Measurements from ENCODE around the gene AP3S2. TPM values are rescaled to one million over a fixed set of nuclear protein-coding genes. Genes with fewer than 3 reads are reported as not detected.

AP3S2 gene
- total RNA-seq, 1 experiment from 2014 or later: 23.3 TPM

- TF ChIP-seq REST (IDR thresholded peaks at IDR 0.05; ENCODE audit: low read depth): no peak
- no peak for TF ChIP-seq JUND (IDR thresholded peaks at IDR 0.05)
- no peak for TF ChIP-seq SIN3A (IDR thresholded peaks at IDR 0.05; ENCODE audit: low read depth)
- TF ChIP-seq MAX (IDR thresholded peaks at IDR 0.05): no peak
- no peak for TF ChIP-seq POLR2A (IDR thresholded peaks at IDR 0.05; ENCODE audit: borderline replicate concordance, extremely low read depth, insufficient read depth, insufficient read length)
- no peak for TF ChIP-seq POLR2AphosphoS5 (IDR thresholded peaks at IDR 0.05; ENCODE audit: low read depth, low read length)
- TF ChIP-seq YY1 (IDR thresholded peaks at IDR 0.05; ENCODE audit: extremely low read depth, insufficient replicate concordance, low read depth, low read length): no peak
- no peak for TF ChIP-seq ELF1 (IDR thresholded peaks at IDR 0.05; ENCODE audit: borderline replicate concordance, low read depth)
- no peak for TF ChIP-seq FOSL1 (IDR thresholded peaks at IDR 0.05; ENCODE audit: low read depth)
- TF ChIP-seq TCF7L2 (IDR thresholded peaks at IDR 0.05; ENCODE audit: borderline replicate concordance, extremely low read depth, insufficient read depth, insufficient read length): no peak
- no peak for TF ChIP-seq RAD21 (IDR thresholded peaks at IDR 0.05; ENCODE audit: low read depth)
Measured at GRCh38 chr15:89899295-89899945, 5.6 kb upstream of the AP3S2 start (continued).
